Stimulated activated CD8-positive, alpha-beta memory T cell treated with anti-CD3 and anti-CD28 coated beads, Interleukin-2, amount 100 ng/mL, for 1 hour (primary cell): ENCODE data around the gene KLHL42.
"Not testable (repeated sequence)": the region's sequence is repeated elsewhere in the genome, so short reads cannot be mapped to it uniquely, and the experiment has no call there.

Experiments used
- DNase-seq, 2 donors: peaks; one replicate each; pipeline ENCODE4 v3.0.0-alpha.2; 2020; ENCODE audit warnings: low read depth in 2 of 2

The KLHL42 gene

GRCh38 chr12:27779920-27780611 lies at the start of gene KLHL42, which contains the start of gene MANSC4:
Gene KLHL42 (plus strand): TSS chr12:27780233. CDS start chr12:27780331, 98 bp downstream.
Gene MANSC4 (minus strand): TSS chr12:27780236. CDS start chr12:27771276, 8,960 bp downstream.
- DNase-seq: peak; percentile 22 to 35

GRCh38 chr12:27732281-27732680 lies 47.8 kb upstream of the KLHL42 start:
- DNase-seq: no peak

GRCh38 chr12:27733052-27733656 lies 46.9 kb upstream of the KLHL42 start:
- DNase-seq: no peak

- DNase-seq: no peak
Observed at GRCh38 chr12:27733791-27734190, 46.2 kb upstream of the KLHL42 start.

GRCh38 chr12:27734321-27734720 lies 45.7 kb upstream of the KLHL42 start:
- DNase-seq: not testable (repeated sequence)

GRCh38 chr12:27743601-27744000 lies 36.4 kb upstream of the KLHL42 start:
- no peak for DNase-seq

GRCh38 chr12:27745734-27746133 lies 34.3 kb upstream of the KLHL42 start:
- DNase-seq: not testable (repeated sequence)

- no peak for DNase-seq
Observed at GRCh38 chr12:27747111-27747820, 32.8 kb upstream of the KLHL42 start.

GRCh38 chr12:27751386-27752047 lies 28.5 kb upstream of the KLHL42 start:
- DNase-seq: no peak

- DNase-seq: no peak
Observed at GRCh38 chr12:27754795-27755194, 25.2 kb upstream of the KLHL42 start.

- no peak for DNase-seq
Observed at GRCh38 chr12:27756670-27757195, 23.3 kb upstream of the KLHL42 start.

GRCh38 chr12:27762757-27763156 lies 17.3 kb upstream of the KLHL42 start:
- no peak for DNase-seq

GRCh38 chr12:27766587-27766986 lies 13.4 kb upstream of the KLHL42 start:
- no peak for DNase-seq

- DNase-seq: no peak
Observed at GRCh38 chr12:27769142-27769673, 10.8 kb upstream of the KLHL42 start.

GRCh38 chr12:27771481-27772327 lies 8.3 kb upstream of the KLHL42 start:
- DNase-seq: no peak

GRCh38 chr12:27772328-27773049 lies 7.5 kb upstream of the KLHL42 start:
- DNase-seq: no peak

- no peak for DNase-seq
Observed at GRCh38 chr12:27777141-27777540, 2.9 kb upstream of the KLHL42 start.

- DNase-seq: no peak
Observed at GRCh38 chr12:27778206-27778605, 1.8 kb upstream of the KLHL42 start.

- DNase-seq: no peak
Observed at GRCh38 chr12:27779416-27779919, 565 bp upstream of the KLHL42 start.
